Kidney (tissue), 14 donors: Measurements from ENCODE around the gene ZNF384. TPM values are rescaled to one million over a fixed set of nuclear protein-coding genes. Genes with fewer than 3 reads are reported as not detected.

Experiments
- DNase-seq, 5 donors: peaks; one replicate each; pipeline ENCODE4 v3.0.0-alpha.2; 2013 to 2020
- FAIRE-seq: peaks from 2 replicates; lab custom pipeline; 2012; peaks lifted over from hg19 to GRCh38; lab: Jason Lieb, UNC
- H3K27ac ChIP-seq, 2 donors: one replicate each; pipeline ENCODE4 v1.7.0; 2013; ENCODE audit warnings: low read depth in 2 of 2, low read length in 2 of 2, inconsistent platforms in 1 of 2
- H3K27me3 ChIP-seq: one replicate; pipeline ENCODE4 v1.7.1; 2013; ENCODE audit warnings: low read length, inconsistent platforms; ENCODE audit not compliant: control insufficient read depth, insufficient read depth
- H3K36me3 ChIP-seq, 3 donors: one replicate each; pipeline versions ENCODE4 v1.7.0 to v1.7.1; 2013; ENCODE audit warnings: low read length in 3 of 3, control low read depth in 1 of 3, inconsistent platforms in 1 of 3; ENCODE audit not compliant: insufficient read depth in 3 of 3, control insufficient read depth in 2 of 3
- H3K4me1 ChIP-seq, 3 donors: one replicate each; pipeline versions ENCODE4 v1.7.0 to v1.7.1; 2013; ENCODE audit warnings: low read length in 3 of 3, inconsistent platforms in 1 of 3, low read depth in 1 of 3; ENCODE audit not compliant: control insufficient read depth in 2 of 3, insufficient read depth in 2 of 3
- H3K4me3 ChIP-seq, 3 donors: one replicate each; pipeline versions ENCODE4 v1.7.0 to v1.8.1; 2013; ENCODE audit warnings: low read length in 3 of 3, control low read depth in 1 of 3, inconsistent platforms in 1 of 3
- H3K9ac ChIP-seq, 3 donors: one replicate each; pipeline versions ENCODE4 v1.7.0 to v1.7.1; 2013; ENCODE audit warnings: low read length in 3 of 3, control low read depth in 1 of 3, inconsistent platforms in 1 of 3
- H3K9me3 ChIP-seq, 3 donors: one replicate each; pipeline versions ENCODE4 v1.7.0 to v1.7.1; 2013; ENCODE audit warnings: low read length in 3 of 3, control low read depth in 1 of 3, inconsistent platforms in 1 of 3; ENCODE audit not compliant: control insufficient read depth in 2 of 3, insufficient read depth in 1 of 3
- CTCF ChIP-seq: IDR thresholded peaks from 3 replicates; pipeline ENCODE4 v1.5.1; 2012; ENCODE audit warnings: mild to moderate bottlenecking, moderate library complexity, borderline replicate concordance; ENCODE audit not compliant: insufficient read depth; ENCODE audit errors: extremely low read depth
- intact Hi-C: fragments of 100-400 bp; cut with DNase I; formaldehyde crosslinking; loops from one replicate; pipeline ENCODE4 v1.11.1; 2022
- polyA plus RNA-seq: library from polyadenylated mRNA; stranded (reverse); fragments of 350-450 nt; fragmentation: Illumina TruSeq; extraction: RNeasy Lipid Tissue Mini Kit (QIAGEN cat#74804); gene quantifications from one replicate; pipeline ENCODE4 v1.2.3, GENCODE V29; 2014; ENCODE audit warnings: low read depth, low replicate concordance; ENCODE audit not compliant: insufficient read depth
- total RNA-seq: library from RNA; stranded (reverse); fragmentation: NEBNext Ultra II Directional; extraction: Animal tissue kit (Norgen Biotek cat#: 25700); gene quantifications from one replicate; pipeline ENCODE4 v1.2.1, GENCODE V29; 2021
- donor health status: control.
- donor health status: control.
- donor health status: control.
- donor health status: control.
- donor health status: control.
- donor health status: DM: yes; HTN: yes; CAD: no.
- donor health status: Normal renal cell carcinoma (clear cell type).

The ZNF384 gene
- total and polyA plus RNA-seq, 2 donors from 2014 or later = 19.7 to 51.6 TPM

- H3K27ac ChIP-seq = no peak overlapping the region
- FAIRE-seq = no peak
- H3K36me3 ChIP-seq = no peaks in the 10 kb centered on the region
- intact Hi-C loops = no loop called here
- no peaks in the 10 kb centered on the region for H3K9me3 ChIP-seq
- no peak overlapping the region for H3K4me3 ChIP-seq
- no peak overlapping the region for H3K9ac ChIP-seq
- peaks cover 0 to 2% (median 0%) of the 10 kb centered on the region in 3 donors for H3K4me1 ChIP-seq
- H3K27me3 ChIP-seq = no peaks in the 10 kb centered on the region
- TF ChIP-seq CTCF = no peak
- DNase-seq = no peak
Measured at GRCh38 chr12:6640497-6640896, 48.7 kb downstream of the ZNF384 start.

GRCh38 chr12:6639151-6639801, 49.9 kb downstream of the ZNF384 start:
- no peak overlapping the region for H3K9ac ChIP-seq
- TF ChIP-seq CTCF = no peak
- H3K27me3 ChIP-seq = no peaks in the 10 kb centered on the region
- no peaks in the 10 kb centered on the region for H3K9me3 ChIP-seq
- DNase-seq (no peak), FAIRE-seq (no peak)
- no peaks in the 10 kb centered on the region for H3K36me3 ChIP-seq
- H3K27ac ChIP-seq = no peak overlapping the region
- H3K4me1 ChIP-seq = no peaks in the 10 kb centered on the region
- no peak overlapping the region for H3K4me3 ChIP-seq
- intact Hi-C loops = no loop called here

GRCh38 chr12:6638305-6638704, 50.9 kb downstream of the ZNF384 start:
- FAIRE-seq (no peak), DNase-seq (no peak)
- Histone ChIP-seq H3K36me3 (no peaks in the 10 kb centered on the region), H3K27ac (no peak overlapping the region), H3K9ac (no peak overlapping the region), H3K27me3 (no peaks in the 10 kb centered on the region), H3K4me3 (no peak overlapping the region), H3K4me1 (no peaks in the 10 kb centered on the region), H3K9me3 (no peaks in the 10 kb centered on the region)
- intact Hi-C loops = no loop called here
- no peak for TF ChIP-seq CTCF
